Uterus (tissue), 2 donors: Measurements from ENCODE around the gene CCDC182.

Experiments
- POLR2A ChIP-seq, 2 donors: fragments of 450-650 bp; IDR thresholded peaks; one replicate each; pipeline ENCODE4 v1.6.1; 2016; ENCODE audit warnings: antibody characterized with exemption in 2 of 2, mild to moderate bottlenecking in 1 of 2, moderate library complexity in 1 of 2
- TF ChIP-seq, protein P1 (sequence below), 4 experiments: fragments of 200-600 bp in 2 of 4; fragments of 450-650 bp in 2 of 4; sonication (generic) in 2 of 4; IDR thresholded peaks; one replicate each; pipeline ENCODE4 v1.5.1; 2016 to 2019; ENCODE audit warnings: antibody characterized with exemption in 4 of 4, mild to moderate bottlenecking in 2 of 4, moderate library complexity in 1 of 4

GRCh38 chr17:57721967-57722703 is 23.0 kb downstream of the CCDC182 start:
- no peak for TF ChIP-seq POLR2A (IDR thresholded peaks at IDR 0.05)
- TF ChIP-seq, protein P1, sequence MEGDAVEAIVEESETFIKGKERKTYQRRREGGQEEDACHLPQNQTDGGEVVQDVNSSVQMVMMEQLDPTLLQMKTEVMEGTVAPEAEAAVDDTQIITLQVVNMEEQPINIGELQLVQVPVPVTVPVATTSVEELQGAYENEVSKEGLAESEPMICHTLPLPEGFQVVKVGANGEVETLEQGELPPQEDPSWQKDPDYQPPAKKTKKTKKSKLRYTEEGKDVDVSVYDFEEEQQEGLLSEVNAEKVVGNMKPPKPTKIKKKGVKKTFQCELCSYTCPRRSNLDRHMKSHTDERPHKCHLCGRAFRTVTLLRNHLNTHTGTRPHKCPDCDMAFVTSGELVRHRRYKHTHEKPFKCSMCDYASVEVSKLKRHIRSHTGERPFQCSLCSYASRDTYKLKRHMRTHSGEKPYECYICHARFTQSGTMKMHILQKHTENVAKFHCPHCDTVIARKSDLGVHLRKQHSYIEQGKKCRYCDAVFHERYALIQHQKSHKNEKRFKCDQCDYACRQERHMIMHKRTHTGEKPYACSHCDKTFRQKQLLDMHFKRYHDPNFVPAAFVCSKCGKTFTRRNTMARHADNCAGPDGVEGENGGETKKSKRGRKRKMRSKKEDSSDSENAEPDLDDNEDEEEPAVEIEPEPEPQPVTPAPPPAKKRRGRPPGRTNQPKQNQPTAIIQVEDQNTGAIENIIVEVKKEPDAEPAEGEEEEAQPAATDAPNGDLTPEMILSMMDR (IDR thresholded peaks at IDR 0.05) = no peak
